ENCODE data around the gene PBOV1.

The PBOV1 gene

GRCh38 chr6:138204792-138205384 lies 13.4 kb downstream of the PBOV1 start:
- DNase-seq (ENCODE audit: low read depth) = no peak

- no peak for DNase-seq (ENCODE audit: low read depth)
Observed at GRCh38 chr6:138204303-138204702, 14.0 kb downstream of the PBOV1 start.

GRCh38 chr6:138203315-138203714 lies 15.0 kb downstream of the PBOV1 start:
- DNase-seq (ENCODE audit: low read depth) = no peak

- DNase-seq (ENCODE audit: low read depth) = no peak
Observed at GRCh38 chr6:138201836-138202235, 16.5 kb downstream of the PBOV1 start.

GRCh38 chr6:138198430-138199091 lies 19.7 kb downstream of the PBOV1 start:
- no peak for DNase-seq (ENCODE audit: low read depth)

GRCh38 chr6:138197570-138197969 lies 20.7 kb downstream of the PBOV1 start:
- DNase-seq (ENCODE audit: low read depth) = no peak

- no peak for DNase-seq (ENCODE audit: low read depth)
Observed at GRCh38 chr6:138196122-138196738, 22.1 kb downstream of the PBOV1 start.

- no peak for DNase-seq (ENCODE audit: low read depth)
Observed at GRCh38 chr6:138194287-138194686, 24.0 kb downstream of the PBOV1 start.

- no peak for DNase-seq (ENCODE audit: low read depth)
Observed at GRCh38 chr6:138188278-138188941, 29.9 kb downstream of the PBOV1 start.

- no peak for DNase-seq (ENCODE audit: low read depth)
Observed at GRCh38 chr6:138187156-138187555, 31.1 kb downstream of the PBOV1 start.

GRCh38 chr6:138184230-138184629 lies 34.1 kb downstream of the PBOV1 start:
- DNase-seq (ENCODE audit: low read depth) = no peak

- DNase-seq (ENCODE audit: low read depth) = no peak
Observed at GRCh38 chr6:138183790-138184134, 34.5 kb downstream of the PBOV1 start.

GRCh38 chr6:138182939-138183789 lies 35.1 kb downstream of the PBOV1 start:
- DNase-seq (ENCODE audit: low read depth) = no peak

- no peak for DNase-seq (ENCODE audit: low read depth)
Observed at GRCh38 chr6:138176652-138177232, 41.5 kb downstream of the PBOV1 start.

- DNase-seq (ENCODE audit: low read depth) = no peak
Observed at GRCh38 chr6:138175596-138175995, 42.7 kb downstream of the PBOV1 start.
